Measurements from ENCODE around the gene ANAPC15.

The ANAPC15 gene

GRCh38 chr11:72124046-72124445 is 11.6 kb upstream of the ANAPC15 start:
- no peak for DNase-seq

DNA sequence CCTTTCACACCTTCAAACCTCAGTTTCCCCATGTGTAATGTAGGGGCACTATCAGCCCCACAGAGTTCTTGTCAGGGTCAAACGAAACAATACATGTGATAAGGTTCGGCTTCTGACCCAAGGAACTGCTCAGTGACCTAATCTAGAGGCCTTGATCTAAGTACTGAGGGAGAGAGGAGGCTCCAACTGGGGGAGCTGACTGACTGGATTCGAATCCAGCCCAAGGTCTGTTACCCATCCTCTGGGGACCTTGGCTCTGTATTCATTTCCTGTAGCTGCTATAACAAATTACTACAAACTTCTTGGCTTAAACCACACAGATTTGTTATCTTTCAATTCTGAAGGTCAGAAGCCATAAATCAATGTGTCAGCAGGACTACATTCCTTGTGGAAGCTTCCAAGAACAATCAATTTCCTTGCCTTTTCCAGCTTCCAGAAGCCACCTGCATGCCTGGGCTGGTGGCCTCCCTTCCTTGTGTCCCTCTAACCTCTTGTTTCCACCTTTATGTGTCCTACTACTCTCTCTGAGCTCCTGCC is 10.7 kb upstream of the ANAPC15 start:
- DNase-seq = no peak

- no peak for DNase-seq
These were observed 10.1 kb upstream of the ANAPC15 start for GRCh38 chr11:72122607-72123006.

DNA sequence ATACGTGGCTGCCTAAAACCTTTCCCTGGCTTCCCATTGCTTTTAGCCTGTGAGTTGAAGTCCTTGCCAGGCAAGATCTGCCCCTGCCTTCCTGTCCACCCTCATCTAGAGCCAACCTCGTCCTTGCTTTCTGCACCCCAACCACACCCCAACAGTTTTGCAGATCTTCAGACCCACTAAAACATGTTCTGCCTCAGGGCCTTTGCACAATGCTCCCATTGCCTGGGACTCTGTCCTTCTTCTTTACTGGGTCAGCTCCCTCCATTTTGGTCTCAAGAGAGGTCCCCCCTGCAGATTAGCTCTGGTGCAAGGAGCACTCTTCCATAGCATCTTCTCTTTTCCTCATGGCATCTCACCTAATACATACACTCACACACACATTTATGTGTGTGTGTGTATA is 8.4 kb upstream of the ANAPC15 start:
- no peak for DNase-seq

GRCh38 chr11:72119198-72119597 is 6.7 kb upstream of the ANAPC15 start:
- no peak for DNase-seq

GRCh38 chr11:72116019-72116755 is 3.7 kb upstream of the ANAPC15 start:
- DNase-seq = no peak

DNA sequence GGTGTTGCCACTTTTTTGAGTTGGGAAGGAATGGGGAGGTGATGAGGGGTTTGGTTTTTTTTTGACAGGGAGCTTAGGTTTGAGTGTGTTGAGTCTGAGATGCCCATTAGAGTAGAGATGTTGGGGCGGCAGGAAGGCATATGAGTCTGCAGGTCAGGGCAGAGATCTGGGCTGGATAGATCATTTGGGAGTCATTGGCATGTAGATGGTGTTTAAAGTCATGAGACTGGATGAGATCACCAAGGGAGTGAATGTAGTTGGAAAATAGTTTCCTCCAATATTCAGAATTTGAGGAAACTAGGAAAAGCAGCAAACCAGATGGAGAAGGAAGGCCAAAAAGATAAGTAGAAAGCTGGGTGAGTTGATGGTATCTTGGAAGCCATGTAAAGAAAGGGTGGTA is 2.1 kb upstream of the ANAPC15 start:
- DNase-seq = no peak

DNA sequence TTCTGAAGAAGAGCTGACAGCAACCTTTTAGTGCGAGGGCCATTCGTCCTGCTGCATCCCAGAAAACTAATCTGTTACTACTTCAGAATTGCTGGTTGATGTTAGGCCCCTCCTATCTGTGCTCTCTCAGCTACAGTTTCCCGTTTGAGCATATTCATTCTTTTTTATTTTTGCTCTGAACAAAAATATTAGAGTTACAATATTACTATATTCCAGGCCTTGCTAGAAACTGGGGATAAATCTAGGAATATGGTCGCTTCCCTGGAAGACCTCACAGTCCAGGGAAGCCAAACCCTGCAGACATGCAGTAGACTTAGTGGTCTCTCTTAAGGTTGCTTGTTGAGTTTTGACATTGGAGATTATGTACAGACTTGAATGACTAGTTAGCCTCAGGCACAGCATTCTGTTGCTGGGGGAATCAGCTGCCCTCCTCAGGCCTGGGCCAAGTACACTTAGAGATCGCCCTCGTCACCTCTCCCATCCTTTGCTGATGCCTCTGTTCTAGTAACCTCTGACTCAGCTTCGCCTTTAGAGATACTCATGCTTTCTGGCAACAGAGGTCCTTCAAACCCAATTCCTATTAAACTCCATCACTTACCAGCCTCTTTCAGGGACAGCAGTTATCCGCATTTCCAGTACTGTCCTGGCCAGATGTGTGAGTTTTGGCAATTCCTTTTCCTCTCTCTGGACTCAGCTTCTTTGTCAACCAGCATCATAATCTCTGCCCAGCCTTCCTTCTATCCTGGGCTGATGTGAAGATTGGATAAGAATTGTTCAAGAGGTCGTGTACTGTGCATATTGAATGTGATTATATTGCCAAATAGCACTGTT is 698 bp upstream of the ANAPC15 start:
- no peak for DNase-seq

DNA sequence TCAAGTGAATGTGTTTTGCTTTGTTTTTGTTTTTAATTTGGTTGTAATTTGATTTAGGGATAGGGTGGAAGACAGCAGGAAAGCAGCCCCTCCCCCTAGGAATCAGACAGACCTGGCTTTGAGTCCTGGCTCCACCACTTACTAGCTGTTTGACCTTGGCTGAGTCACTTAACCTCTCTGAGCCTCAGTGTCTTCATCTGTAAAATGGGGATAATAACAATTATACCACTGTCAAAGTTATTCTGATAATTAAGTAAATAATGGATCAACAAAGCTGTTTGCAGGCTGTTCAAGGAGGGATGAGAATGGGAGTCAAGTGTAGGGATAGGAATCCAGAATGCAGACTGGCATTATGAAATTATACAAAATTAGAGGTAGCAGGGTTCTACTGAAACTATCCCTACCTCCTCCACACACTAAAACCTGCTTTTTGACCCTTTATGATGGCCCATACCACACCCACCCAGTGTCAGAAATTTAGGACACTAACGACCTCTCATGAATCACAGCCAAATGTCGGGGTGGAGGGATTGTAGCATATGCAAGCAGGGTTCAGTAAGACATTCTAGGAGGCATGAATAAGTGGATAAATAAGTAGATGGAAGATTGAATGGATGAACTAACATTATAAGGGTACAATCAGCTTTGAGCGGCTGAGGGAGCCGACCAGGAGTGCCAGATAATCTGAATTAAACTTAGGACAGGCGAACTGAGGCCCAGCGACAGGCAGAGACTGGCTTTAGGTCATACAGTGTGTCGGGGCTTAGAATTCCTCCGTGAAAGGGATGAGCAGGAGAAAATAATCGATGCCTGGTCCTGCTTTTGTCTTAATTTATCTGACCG is 974 bp downstream of the ANAPC15 start:
- no peak for DNase-seq

- DNase-seq = no peak
These were observed 6.6 kb downstream of the ANAPC15 start, which contains the start of gene TOMT for GRCh38 chr11:72105888-72106287. TOMT (plus strand) TSS chr11:72105924; CDS start chr11:72105952, 28 bp downstream.

- DNase-seq = peak; percentile 11
These were observed 8.7 kb downstream of the ANAPC15 start for GRCh38 chr11:72103754-72104167.

GRCh38 chr11:72102946-72103753 is 9.3 kb downstream of the ANAPC15 start, which contains the start of gene LAMTOR1:
LAMTOR1 (minus strand) TSS chr11:72103297; CDS start chr11:72103224, 73 bp downstream.
- peak; percentile 98 for DNase-seq

GRCh38 chr11:72102631-72102945 is 9.9 kb downstream of the ANAPC15 start:
- DNase-seq = no peak

GRCh38 chr11:72102162-72102561 is 10.3 kb downstream of the ANAPC15 start:
- DNase-seq = no peak

DNA sequence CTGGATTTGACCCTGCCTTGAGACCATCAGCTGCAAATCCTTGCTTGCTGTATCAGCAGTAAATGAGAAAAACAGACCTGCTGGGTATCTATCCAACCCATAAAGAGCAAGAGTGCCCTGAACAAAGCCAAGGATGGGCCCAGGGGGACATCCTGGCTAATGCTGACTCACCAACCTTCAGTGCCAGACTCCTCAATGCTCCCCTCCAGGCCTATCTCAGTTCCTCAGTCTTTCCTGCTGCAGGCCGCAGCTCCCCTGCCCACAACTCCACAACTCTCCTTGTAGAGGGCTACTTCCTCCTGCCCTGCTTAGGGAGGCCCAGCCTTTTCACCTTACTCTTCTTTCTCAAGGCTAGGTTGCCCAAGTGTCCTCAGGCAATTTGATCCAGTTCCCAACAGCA is 12.0 kb downstream of the ANAPC15 start:
- DNase-seq = no peak

DNA sequence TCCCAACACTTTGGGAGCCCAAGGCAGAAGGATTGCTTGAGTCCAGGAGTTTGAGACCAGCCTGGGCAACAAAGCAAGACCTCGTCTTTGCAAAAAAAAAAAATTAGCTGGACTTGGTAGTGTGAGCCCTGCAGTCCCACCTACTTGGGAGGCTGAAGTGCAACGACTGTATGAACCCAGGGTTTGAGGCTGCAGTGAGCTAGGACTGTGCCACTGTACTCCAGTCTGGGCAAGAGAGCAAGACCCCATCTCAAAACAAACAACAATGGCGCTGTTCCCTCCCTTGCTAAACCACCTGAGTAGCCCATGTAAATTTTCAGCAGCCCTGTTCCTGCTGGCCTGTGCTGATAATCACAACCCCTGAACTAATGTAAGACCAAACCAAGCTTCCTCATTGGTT is 12.5 kb downstream of the ANAPC15 start:
- no peak for DNase-seq

- no peak for DNase-seq
These were observed 13.8 kb downstream of the ANAPC15 start for GRCh38 chr11:72098741-72099140.

DNA sequence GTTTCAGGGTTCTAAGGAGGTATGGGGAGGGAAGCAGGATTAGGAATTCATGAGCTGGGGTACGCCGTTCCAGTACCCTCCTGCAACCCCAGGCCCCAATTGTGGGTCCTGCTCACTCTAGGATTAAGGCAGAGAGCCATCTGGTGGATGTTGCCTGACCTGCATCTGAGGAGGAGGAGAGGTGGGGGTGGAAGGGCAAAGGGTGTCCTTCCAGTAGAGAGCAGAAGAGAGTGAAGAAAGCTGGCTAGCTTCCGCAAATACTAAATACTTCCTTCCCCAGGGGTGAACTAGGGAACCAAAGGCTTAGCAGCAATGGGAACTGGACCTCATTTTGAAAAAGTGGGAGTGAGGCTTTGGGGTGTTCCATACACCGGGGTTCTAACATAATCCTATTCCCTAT is 21.2 kb downstream of the ANAPC15 start:
- DNase-seq = peak; percentile 72

GRCh38 chr11:72088076-72088808 is 24.3 kb downstream of the ANAPC15 start:
- no peak for DNase-seq

DNA sequence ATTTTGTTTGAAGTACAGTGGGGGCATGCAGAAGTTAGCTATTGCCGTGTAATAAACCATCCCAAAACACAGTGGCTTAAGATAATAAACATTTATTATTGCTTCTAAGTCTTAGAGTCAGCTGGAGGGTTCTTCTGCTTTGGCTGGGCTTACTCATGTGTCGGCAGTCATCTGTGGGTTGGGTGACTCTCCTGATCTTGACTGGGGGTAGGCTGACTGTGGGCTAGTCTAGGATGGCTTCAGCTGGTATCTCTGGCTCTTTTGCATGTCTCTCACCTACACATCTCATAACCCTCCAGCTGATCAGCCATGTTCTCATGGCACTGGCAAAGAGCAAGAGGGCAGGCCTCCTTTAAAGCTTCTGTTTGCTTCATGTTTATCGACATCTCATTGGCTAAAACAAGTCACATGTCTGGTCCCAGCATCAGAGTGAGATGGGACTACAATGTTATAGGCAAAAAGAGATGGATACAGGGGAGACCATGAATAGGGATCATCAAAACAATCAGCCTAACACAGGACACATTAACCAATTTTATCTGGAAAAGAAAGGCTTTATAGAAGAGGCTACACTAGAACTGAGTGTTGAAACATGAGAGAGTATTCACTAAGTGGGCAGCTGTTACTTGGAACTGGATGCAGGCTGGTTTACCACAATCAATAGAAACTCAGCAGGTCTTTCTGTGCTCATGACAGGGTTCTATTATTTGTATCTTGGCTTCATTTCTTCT is 26.7 kb downstream of the ANAPC15 start:
- no peak for DNase-seq

DNA sequence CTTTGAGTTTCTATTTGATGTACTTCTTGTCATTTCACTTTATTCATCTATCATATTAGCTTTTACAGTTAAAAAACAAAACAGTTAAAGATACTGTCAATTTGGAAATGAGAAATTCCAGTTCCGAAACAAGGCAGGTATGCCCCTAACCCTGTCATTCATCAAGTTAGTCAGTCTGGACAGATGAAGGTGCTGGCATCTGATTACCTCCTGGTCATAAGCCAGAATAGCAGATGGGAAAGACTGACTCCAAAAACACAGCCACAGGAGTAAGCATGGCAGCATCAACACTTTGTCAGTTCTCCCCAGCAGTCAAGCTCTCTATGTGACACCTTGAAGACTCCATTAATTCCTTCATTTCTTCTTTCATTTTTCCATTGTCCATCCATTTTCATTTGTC is 27.5 kb downstream of the ANAPC15 start:
- no peak for DNase-seq
